ENCODE measurements around the gene ROBO1.
"Not testable (repeated sequence)": the region's sequence is repeated elsewhere in the genome, so short reads cannot be mapped to it uniquely, and the experiment has no call there.

ROBO1 gene

DNA sequence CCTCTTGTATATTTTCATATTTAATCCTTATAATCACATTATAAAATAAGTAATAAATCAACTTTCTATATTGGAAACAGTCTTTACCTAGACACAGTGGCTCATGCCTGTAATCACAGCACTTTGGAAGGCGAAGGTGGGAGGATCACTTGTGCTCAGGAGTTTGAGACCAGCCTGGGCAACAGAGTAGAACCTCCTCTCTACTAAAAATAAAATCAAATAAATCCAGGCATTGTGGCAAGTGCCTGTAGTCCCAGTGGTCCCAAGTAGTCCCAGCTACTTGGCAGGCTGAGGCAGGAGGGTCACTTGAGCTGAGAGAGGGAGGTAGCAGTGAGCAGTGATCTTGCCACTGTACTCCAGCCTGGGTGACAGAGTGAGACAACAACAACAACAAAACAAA is 975.1 kb downstream of the ROBO1 start:
- no peak for DNase-seq (ENCODE audit: low read depth)

DNA sequence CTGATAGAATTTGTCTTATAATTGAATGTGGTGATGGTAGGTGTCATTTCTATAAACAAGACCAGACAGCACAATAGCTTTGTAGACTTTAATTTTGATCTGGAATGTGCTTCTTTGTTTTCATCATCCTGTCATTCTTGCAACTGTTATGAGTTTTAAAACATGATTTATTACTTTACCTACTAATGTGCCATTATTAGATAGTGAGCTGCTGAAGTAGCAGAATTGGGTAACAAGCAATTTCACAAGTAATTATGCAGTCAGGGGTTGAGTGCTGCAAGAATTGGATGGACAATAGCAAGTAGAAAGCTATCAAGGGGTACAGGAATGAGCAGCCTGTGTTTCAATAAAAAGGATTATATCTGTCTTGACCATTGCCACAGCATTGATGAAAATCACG is 975.6 kb downstream of the ROBO1 start:
- DNase-seq (ENCODE audit: low read depth): no peak

DNA sequence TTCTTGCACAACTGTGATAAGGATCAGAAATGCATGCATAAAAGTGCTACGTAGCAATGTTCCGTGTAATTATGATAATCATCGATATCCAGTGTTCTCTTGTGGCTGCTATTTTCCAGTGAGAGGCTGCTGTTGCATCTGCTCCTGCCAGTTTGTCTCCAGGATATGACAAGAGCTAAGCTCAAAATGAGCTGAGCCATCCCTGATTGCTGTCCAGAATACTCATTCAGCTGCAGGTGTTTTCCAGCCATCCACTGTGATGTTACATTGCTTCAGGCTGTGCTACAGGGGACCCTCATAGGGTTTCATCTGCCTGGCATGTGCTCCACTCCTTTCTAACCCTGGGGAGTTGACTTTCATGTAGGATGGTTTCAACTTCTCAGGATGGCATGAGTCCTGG is 976.0 kb downstream of the ROBO1 start:
- no peak for DNase-seq (ENCODE audit: low read depth)

DNA sequence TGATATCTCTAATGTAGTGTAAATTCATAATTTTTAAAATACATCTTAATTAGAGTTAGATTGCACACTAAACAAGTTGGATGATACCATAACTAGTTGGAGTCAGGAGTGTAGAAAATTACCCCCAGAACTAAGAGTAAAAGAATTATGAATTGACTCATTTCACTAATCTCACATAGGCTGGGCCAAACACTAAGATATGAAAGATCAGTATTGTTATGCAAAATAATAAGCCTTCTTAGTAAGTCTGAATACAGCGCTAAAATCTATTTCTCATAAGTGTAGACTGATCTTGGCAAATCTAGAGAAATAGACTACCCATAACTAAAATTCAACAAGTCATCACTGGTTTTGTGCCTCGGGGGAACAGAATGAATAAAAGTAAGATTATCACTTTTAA is 979.0 kb downstream of the ROBO1 start:
- DNase-seq (ENCODE audit: low read depth): no peak

DNA sequence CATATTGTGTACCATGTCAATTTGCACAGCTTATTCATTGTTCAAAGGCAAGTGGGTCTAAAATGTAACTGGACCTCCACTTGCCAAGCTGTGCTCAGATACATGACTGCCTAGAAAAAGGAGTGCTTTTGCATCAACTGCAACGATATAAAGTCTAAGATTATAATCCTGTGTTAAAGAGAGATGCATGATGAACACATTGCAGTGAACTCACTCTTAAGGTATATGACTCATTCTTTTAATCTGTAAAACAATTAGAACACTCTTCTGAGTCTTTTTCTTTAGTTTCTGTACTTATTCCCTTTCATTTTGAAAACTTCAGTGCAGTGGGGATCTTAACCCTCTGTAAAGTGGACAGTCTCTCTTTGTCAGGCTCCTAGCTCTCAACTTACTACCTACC is 982.8 kb downstream of the ROBO1 start:
- no peak for DNase-seq (ENCODE audit: low read depth)

DNA sequence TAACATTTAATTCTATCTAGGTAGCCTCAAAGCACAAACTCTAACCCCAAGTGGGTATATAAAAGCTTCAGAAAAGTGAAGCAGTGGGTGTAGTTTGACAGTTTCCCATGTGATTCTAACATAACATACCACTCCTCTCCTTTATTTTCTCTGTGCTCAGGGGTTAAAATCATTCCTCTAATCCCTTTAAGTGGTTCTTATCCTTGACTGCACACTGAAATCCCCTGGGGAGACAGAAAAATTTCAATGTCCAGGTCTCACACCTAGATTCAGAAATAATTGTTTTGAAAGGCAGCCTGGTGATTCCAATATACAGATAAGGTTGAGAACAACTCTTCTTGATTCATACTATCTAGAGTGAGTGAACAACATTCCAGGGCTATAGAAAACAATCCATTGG is 986.4 kb downstream of the ROBO1 start:
- DNase-seq (ENCODE audit: low read depth): no peak

DNA sequence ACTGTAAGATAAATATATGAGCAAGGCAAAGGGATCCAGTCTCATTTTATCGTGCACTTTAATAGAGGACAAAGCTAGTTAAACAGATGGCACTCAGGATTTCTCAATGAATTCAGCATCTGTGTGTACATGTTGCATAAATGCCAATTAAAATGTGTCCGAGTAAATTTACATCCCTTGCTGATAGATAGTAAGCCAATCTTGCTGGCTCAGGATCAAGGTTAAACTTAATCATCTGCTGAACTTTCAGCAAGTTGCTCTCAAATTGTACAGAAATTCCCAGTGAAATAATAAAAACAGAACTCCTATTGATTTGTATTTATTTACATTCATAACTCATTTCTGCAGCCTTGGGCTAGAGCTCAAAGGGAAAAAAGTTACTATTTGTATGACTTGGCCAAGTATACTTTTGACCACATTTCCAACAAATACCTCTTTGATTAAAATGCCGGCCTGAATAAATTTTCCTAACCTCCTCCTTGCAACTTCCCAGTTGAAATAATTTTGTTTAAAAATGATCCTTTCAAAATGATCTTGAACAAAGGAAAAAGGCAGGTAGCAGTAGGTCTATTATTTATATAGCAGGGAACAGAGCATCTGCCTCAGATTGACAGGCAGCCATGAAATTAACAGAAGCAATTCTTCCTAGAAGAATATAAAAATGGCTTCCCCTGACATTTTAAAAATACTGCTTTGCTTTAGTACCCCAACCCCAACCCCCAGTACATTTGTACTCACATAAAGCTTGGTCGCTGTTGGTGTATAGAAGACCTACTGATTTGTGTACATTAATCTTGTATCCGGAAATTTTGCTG is 1001.9 kb downstream of the ROBO1 start:
- DNase-seq (ENCODE audit: low read depth): no peak

DNA sequence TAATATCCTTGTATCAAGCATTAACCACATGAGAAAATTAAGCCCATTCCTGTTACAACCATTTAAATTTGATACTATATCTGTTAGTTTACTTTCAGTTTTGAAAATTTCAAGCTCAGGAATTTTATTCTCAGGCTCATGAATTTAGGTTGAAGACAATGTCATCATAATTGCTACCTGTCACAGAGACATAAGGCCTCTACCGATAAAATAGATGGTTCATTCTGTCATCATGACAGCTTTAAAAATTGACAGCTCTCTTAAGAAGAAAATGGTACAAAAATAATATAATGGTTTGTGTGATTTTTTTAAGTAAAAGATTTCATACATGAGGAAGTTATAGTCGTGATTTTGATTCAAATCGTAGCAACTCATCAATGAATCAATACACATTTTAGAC is 1003.2 kb downstream of the ROBO1 start:
- DNase-seq (ENCODE audit: low read depth): no peak

DNA sequence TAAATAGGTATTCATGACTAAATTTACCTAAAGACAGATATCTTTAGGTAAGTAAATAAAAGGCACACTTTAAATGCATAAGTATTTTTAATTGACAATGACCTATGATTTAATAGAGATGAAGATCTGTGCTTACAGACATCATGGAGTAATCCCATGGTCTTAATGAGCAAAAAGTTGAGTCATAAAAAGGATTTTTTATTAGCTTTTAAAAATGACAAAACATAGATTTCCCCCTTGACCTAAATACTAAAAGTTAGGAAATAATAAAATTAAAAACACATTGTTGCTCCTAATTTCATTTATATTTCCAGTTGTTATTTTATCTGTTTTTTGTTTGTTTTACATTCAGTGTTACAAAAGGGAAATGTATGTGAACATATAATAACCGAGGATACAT is 1005.7 kb downstream of the ROBO1 start:
- no peak for DNase-seq (ENCODE audit: low read depth)

DNA sequence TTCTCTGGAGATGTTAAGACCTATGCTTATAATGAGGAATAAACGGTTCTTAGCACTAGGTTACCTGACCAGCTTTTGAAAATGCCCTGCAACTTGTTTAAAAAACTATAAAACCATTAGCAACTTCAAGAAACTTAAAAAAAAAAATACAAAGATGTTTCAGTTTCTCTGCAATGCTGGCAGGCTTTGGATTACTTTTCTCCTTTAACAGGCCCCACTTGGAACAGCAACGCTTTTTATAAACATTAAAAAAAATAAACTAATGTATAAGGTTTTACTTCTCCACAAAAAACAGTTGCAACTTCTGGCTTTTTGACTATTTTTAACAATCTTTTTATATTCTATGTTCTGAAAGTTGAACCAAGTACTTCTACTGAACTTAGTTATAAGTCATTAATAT is 1006.7 kb downstream of the ROBO1 start:
- no peak for DNase-seq (ENCODE audit: low read depth)

DNA sequence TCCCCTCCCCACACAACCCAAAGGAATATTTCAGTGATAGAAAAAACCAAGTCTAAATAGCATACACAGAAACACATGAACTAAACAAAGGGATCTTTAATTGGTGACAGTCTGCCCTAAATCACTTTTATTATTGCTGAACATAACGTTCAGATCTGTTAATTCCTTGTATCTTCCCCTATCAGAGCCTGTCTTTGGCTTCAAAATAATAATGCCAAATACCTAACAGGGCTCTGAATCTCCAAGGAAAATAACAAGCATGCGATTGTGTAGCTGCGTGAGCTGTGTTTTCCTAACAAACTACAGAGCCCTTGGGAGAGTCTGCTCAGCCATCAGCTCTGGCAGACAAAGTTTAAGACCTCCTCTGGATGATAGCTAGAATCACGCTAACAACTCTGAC is 1010.1 kb downstream of the ROBO1 start:
- DNase-seq (ENCODE audit: low read depth): no peak

DNA sequence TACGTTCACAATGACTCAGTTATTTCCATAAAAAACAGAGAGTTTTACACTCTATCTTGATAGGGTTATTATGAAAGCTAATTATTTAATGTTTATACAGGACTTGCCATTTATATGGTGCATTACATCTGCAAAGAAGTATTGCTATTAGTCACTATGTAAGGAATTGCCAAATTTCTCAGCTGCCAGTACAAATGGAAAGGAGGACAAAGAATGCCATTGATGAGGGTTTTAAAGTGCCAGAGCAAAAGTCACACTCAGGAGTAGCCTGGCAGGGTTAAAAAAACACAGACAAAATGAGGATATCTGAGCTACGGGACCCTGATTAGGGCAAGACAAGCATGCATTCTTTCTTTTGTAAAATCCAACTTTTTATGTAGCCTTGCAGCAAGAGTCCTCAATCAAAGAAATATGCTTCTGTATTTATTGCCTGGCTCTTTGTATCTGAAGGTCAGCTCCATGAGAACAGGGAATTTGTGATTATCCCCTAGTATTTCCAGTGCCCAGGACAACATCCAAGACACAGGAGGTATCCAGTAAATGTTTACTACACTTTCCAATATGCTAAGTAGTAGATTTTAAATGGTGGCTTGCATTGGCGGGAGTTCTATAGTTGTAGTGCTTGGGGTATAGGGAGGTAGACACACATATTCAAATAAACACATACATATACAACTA is 1013.6 kb downstream of the ROBO1 start:
- no peak for DNase-seq (ENCODE audit: low read depth)

DNA sequence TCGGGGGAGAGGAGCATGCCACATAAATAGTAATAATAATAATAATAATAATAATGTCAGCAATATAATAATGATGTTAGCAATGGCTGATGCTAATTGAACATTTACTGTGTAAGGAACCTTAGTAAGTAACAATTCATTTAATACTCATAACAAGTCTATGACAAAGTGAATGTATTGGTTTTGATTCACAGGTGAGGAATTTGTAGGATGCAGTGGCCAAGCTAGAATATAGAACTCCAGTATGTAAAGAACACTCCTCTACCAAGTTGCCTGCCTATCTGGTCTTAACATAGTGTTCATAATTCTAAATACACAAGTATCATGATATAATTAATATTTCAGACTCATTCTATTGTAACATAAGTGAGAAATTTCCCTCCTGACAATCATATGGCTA is 1016.5 kb downstream of the ROBO1 start:
- no peak for DNase-seq (ENCODE audit: low read depth)

DNA sequence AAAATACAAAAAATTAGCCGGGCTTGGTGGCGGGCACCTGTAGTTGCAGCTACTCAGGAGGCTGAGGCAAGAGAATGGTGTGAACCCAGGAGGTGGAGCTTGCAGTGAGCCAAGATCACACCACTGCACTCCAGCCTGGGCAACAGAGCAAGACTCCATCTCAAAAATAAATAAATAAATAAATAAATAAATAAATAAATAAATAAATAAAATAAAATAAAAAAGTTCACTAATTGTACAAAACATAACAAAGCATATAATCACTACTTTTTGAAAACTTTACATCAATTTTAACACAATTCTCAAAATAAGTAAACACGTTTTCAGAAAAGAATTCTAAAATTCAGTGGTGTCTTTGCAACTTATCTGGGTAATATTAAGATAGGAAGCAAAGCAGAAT is 1017.5 kb downstream of the ROBO1 start:
- not testable (repeated sequence) for DNase-seq (ENCODE audit: low read depth)

DNA sequence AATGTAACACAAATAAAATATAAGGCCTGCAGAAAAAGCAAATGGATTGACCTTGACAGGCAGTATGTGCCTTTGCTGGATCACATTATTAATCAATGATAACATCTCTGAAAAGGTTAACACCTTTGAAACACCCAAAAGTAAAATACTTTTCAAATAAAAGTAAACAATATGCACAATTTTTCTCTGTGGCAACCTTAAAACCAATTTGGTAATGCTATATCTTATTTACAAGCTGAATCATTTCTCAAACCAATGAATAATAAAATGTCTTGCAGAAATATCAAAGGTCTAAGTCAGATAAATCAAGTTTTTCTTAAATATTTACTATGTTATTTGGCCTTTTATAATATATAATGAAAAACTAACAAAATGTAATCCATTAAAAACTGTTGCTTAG is 1018.7 kb downstream of the ROBO1 start:
- DNase-seq (ENCODE audit: low read depth): no peak

DNA sequence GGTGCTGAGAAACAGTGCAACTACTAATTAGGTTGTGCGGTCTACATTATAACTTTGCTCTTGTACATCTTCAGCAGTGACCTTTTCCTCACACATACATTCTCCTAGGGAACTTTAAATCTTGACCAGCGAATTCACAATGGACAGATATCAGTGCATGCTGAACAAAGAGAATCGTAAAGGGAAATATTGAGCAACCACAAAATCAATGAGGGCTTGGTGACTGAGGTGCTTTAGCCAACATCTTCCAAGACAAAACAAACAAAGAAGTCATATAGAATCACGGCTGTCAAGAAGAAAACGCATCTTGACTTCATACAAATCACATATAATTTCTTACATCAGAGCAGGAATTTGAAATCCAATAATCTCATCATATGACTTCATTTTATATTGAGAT is 1022.0 kb downstream of the ROBO1 start:
- DNase-seq (ENCODE audit: low read depth): no peak

DNA sequence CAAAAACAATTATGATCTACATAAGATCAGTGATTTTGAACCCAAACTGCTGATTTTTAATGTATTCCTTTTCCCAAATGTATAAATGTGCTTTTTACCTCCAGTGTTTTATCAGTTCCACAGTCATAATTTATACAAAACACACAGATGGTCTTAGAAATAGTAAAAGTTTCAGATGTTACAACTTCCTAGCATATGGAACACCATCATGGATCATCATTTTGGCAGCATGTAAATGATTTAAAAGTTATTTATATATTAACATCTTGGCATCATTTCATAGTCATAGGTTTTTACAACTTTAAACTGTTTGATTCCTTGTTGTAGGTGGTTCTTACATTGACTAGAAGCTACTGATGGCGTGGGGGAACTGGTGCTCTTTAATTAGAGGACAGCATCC is 1025.3 kb downstream of the ROBO1 start:
- DNase-seq (ENCODE audit: low read depth): no peak

DNA sequence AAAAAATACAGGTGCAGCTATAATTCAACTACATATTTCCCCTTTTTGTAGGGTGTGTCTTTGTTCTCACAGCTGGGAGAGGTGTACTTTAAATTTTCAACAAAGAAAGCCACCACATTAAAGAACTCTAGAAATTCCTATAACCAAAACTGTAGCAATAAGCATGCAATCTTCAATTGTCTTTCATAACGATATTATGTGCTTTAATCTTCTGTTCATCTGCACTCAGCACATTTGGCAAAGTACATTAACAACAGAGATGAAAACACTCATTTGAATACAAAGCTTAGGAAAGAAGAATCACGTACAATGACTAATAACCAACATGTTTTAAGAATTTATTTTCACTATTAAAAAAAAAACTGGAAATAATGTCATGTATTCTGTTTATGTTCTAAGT is 1025.8 kb downstream of the ROBO1 start:
- DNase-seq (ENCODE audit: low read depth): no peak

DNA sequence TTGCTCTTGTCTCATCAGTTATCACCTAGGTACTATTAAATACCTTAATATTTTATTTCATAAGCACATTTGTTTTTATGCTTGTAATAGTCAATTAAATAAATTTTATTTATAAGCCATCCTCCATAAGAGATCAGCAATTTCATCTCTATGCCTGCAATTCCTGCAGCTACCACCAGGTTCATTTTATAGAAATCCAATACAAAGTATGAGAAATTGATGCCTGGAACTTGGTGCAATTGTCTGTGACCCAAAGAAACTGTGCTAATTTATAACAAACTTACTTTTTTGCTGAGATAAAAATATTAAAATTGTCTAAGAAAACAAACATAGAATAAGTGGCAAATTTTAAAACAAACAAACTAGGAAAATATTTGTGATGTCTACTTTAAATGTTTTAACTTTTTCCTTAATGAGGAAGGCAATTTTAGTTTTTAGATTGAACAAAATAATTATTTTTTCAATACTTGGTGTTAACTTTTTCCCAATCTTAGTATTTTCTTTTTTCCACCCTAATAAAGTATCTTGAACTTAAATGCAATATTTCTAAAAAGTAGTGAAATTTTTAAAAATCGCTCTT is 1026.6 kb downstream of the ROBO1 start:
- no peak for DNase-seq (ENCODE audit: low read depth)

DNA sequence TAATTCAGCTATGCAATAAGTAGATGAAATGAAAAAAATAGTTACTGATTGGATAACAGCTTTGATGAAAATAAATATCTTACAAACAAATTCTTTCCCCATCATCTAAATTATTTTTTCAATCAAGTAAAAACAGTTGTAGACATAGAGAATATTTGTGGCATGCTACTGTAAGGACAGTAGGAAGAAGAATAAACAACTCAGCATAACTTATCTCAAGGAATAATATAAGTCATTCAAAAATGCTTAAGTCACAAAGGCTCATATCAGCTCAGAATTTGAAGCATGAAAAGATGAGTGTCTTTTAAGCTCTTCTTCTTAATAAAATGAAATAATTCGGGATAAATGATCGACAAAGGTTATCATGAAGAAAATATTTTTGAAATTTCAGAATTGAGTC is 1029.0 kb downstream of the ROBO1 start:
- no peak for DNase-seq (ENCODE audit: low read depth)

DNA sequence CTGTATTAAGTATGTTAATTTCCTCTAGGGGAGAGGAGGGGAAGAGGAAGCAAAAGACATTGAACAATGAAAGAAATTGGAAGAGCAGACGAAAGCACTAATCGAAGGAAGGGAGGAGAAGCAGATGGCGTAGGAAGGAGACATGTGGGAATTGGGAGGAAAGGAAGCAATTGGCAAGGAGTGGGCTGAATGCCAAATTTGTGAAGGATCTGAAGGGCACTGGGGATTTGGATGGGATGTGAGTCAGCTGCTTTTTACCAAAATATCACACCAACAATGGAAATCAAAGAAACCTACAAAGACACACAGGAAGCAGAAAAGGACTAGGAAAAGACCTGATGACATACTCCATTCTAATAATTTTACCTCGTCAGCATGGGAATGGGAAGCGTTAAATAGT is 1029.8 kb downstream of the ROBO1 start:
- no peak for DNase-seq (ENCODE audit: low read depth)

DNA sequence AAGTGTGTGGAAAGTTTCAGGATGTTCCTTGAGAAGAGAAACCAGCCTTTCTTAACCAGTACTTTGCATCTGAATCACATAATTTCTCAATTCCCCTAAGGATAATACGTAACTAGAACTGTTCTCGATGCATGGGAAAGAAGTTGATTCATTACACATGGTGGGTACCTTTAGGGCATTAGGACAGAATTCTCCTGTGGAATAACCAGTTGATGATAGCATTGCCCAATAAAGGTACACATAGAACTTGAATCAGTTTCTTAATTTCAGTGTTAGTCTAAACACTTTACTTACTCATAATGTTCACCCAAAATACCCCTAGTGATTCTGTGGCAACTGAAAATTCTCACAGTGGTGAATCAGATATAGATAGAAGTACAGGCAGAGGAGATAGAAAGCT is 1030.9 kb downstream of the ROBO1 start:
- no peak for DNase-seq (ENCODE audit: low read depth)

DNA sequence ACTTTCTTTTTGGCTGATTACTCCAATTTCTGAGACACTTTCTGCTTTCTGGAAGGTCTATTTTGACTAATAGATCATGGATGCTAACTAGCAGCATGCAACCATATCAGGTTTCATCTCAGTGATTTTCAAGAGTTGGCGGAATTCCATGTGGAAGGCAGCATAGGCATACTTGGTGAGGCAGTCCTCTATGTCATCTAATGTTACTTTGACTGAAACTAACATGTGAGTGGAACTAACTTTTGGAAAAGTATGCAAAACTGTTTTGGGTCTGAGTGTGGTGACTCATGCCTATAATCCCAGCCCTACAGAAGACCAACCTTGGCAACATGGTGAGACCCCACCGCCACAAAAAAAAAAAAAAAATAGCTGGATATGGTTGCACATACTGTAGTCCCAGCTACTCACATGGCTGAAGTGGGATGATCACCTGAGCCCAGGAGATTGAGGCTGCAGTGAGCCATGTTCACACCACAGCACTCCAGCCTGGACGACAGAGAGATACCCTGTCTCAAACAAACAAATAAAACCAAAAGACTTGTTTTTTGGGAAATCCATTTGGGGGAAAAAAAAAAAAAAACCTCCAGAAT is 1033.7 kb downstream of the ROBO1 start:
- no peak for DNase-seq (ENCODE audit: low read depth)
